ENCODE results near the gene FA2H.
A peak's percentile ranks its signal among the peaks of the same experiment; 100 is the strongest.
"Not testable (repeated sequence)": the region's sequence is repeated elsewhere in the genome, so short reads cannot be mapped to it uniquely, and the experiment has no call there.

FA2H gene

DNA sequence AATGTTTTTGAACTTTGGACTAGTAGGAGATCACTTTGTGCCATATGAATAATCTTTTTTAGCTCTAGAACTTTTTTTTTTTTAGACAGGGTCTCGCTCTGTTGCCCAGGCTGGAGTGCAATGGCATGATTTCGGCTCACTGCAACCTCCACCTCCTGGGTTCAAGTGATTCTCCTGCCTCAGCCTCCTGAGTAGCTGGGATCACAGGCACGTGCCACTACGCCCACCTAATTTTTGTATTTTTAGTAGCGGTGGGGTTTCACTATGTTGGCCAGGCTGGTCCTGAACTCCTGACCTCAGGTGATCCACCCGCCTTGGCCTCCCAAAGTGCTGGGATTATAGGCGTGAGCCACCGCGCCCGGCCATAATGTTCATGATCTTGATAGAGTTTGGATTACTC lies 105.7 kb downstream of the FA2H start:
- DNase-seq, result not testable (repeated sequence)

DNA sequence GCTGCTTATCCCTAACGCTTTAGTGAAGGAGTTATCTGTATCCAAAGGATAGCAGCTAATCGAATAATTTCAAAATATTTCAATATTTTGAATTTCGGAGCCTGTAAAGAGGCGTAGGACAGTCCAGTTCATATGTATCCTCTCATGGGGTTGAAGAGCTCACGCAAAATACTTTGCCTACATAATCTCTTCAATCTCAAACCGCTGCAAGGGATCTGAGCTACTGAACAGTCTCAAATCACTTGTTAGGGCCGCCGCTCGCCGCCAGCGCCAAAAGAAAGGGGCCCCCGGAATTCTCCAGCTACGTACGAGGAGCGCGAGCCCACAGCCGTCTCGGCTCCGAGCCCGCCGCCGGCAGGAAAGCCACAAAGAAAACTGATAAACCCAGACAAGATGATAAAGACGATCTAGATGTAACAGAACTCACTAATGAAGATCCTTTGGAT lies 107.3 kb downstream of the FA2H start:
- peak; percentile 17 for DNase-seq

DNA sequence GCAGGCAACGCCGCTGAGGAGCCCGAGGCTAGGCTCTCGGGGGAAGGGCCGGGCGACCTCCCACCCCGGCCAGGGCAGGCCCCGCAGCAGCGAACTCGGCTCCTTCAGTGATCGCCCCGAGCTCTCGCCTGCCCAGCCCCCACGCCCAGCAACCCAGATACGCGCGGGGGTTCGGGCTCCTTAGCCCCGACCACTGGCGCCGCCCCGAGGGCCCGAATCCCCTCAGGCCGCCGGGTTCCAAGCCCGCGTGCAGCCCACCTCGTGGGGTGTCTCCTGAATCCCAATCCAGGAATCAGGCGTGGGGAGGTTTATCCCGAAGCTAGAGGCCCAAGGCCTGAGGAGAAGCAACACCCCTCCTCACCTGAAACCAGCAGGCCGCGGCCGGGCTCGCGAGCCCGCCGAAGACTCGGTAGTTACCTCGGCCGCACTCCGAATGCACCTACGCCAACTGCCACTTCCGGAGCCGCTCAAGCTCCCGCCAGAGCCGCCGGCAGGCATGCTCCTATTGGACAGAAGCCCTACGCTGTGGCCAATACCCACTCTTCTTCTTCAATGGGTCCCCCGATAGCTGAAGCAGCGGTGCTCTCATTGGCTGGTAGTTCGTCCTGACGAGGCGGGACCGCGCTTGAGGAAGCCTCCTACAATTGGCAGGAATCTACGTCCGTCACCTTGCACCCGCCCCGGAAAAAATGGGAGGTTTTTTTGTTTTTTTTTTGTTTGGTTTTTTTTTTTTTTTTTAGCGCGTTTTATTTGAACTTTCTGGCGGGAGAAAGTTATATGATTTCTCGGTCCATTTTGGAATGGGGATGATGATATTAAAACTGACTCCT lies 108.0 kb downstream of the FA2H start, which contains the start of gene RFWD3:
TSS of gene RFWD3 (minus strand) at position 453 of the 830 bp plus-strand sequence. CDS start 5,428 bp downstream, outside the sequence.
- DNase-seq, result peak; percentile 98

DNA sequence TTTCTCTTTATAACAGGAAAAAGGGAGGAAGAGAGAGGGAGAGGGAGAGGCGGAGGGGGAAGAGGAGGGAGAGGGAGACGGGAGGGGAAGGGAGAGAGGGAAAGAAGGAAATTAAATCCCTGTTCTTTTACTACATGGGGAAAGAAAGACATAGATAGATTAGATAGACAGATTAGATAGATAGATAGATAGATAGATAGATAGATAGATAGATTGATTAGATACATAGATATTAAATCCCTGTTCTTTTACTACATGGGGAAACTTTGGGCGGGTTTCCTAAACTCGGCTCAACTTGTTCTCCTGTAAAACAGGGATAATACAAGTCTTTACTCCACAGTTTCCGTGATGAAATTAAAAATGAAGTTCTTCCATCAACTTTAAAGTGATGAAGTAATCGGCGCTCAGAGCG lies 108.6 kb downstream of the FA2H start:
- no peak for DNase-seq

Measured in central memory CD4-positive, alpha-beta T cell (primary cell).